Measurements from ENCODE around the gene TIMP2.

DNA sequence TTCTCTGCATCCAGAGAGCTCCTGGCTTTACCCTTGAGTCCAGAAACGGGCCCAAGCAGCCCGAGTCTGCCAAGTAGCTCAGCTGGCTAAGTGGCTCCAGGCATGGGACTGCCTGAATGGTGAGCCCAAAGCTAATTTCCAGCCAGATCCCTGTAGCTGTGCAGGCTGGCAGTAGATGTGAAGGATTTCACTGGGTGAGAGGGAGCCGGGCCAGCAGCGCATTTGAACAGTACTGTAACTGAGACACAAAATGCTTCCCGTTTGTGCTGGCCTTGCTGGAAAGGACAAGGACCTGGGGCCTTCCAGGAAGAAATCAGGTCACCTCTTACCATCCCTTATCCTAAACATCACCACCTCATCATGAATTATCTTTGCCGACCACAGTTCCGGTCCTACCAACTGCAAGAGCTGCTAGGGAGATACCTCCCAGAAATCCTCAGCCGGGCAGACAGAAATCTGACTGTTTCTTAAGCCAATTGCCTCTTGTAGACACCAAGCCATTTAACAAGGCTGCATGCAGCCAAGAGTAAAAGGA lies 3.7 kb downstream of the TIMP2 start:
- no peak for TF ChIP-seq POLR2A (IDR thresholded peaks at IDR 0.05; ENCODE audit: low read length)
- no peak for TF ChIP-seq GATA1 (IDR thresholded peaks at IDR 0.05; ENCODE audit: low read depth, low read length)

All from erythroblast (primary cell).